SH-SY5Y (cell line): ENCODE data around the gene ARL16.

Experiments used
- GATA2 ChIP-seq: IDR thresholded peaks from 2 replicates; pipeline ENCODE4 v1.6.1; 2011; ENCODE audit warnings: mild to moderate bottlenecking, low read depth, low read length
- GATA3 ChIP-seq: IDR thresholded peaks from 2 replicates; pipeline ENCODE4 v1.6.1; 2011; ENCODE audit warnings: low read depth, mild to moderate bottlenecking, low read length, moderate library complexity

DNA sequence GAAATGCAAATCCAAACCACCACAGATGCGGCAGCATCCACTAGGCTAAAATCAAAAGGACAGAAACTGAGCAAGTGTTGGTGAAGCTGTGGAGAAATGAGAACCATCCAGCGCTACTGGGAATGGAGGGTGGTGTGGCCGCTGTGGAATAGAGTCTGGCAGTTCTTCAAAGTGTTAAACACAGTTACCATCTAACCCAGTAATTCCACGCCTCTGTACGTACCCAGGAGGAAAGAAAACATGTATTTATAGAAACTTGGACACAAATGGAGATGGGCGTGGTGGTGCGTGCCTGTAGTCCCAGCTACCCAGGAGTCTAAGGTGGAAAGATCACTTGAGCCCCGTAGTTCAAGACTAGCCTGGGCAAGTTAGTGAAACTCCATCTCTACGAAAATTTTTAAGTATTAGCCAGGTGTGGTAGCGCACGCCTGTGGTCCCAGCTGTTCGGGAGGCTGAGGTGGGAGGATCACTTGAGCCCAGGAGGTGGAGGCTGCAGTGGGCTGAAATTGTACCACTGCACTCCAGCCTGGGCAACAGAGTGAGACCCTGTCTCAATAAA lies 40.1 kb upstream of the ARL16 start:
- TF ChIP-seq GATA2, result no peak
- TF ChIP-seq GATA3, result no peak
